Measurements from ENCODE around the gene HIRA. TPM values are rescaled to one million over a fixed set of nuclear protein-coding genes. Genes with fewer than 3 reads are reported as not detected.

Gene HIRA
- polyA plus RNA-seq, 3 donors, result 8.2 to 17.6 (median 16.2) TPM

DNA sequence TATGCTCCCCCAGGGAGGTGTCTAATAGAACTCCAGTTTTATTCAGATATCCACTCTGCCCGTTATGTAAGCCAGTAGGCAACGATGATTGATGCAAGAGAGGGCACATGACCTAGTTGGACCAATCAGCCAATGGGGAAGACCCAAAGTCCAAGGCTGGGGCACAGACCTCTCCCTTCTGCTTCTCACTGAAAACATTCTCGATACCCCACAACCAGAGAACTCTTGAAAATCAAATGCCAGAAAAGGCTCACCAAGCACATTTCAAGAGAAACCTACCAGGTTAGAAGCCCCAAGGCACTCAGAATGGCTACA lies 7.4 kb downstream of the HIRA start:
- WGBS, 3 donors, result 60 to 73% (median 62%) methylated on average over 3 of the region's 3 CpGs

GRCh38 chr22:19422440-19423301 lies 8.9 kb downstream of the HIRA start:
- no peak overlapping the region for H3K27ac ChIP-seq (ENCODE audit: low read depth, low read length)
- 82 to 86% (median 83%) methylated on average over 11 of the region's 11 CpGs for WGBS, 3 donors

More for the DNA sequence above, 7.4 kb downstream of the HIRA start:
- no peak overlapping the region for H3K27ac ChIP-seq (ENCODE audit: low read depth, low read length)

DNA sequence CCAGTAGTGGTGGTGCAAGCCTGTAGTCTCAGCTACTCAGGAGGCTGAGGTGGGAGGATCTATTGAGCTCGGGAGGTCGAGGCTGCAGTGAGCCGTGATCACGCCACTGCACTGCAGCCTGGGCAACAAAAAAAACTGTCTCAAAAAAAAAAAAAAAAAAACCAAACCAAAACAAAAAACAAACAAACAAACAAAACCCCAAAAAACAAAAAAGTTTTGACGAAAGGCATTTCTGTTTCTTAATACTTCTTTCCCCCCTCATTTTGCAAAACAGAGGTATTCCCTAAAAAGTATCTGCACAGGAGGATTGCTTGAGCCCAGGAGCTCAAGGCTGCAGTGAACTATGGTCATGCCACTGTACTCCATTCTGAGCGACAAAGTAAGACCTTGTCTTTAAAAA lies 11.2 kb downstream of the HIRA start:
- H3K27ac ChIP-seq (ENCODE audit: low read depth, low read length), result no peak overlapping the region
- WGBS, 3 donors, result 87 to 93% (median 91%) methylated on average over 6 of the region's 6 CpGs

GRCh38 chr22:19419464-19420178 lies 11.9 kb downstream of the HIRA start:
- no peak overlapping the region for H3K27ac ChIP-seq (ENCODE audit: low read depth, low read length)
- 54 to 70% (median 62%) methylated on average over 5 of the region's 5 CpGs for WGBS, 3 donors

GRCh38 chr22:19419086-19419463 lies 12.5 kb downstream of the HIRA start:
- WGBS, 3 donors, result 44 to 76% (median 65%) methylated on average over 5 of the region's 5 CpGs
- no peak overlapping the region for H3K27ac ChIP-seq (ENCODE audit: low read depth, low read length)

DNA sequence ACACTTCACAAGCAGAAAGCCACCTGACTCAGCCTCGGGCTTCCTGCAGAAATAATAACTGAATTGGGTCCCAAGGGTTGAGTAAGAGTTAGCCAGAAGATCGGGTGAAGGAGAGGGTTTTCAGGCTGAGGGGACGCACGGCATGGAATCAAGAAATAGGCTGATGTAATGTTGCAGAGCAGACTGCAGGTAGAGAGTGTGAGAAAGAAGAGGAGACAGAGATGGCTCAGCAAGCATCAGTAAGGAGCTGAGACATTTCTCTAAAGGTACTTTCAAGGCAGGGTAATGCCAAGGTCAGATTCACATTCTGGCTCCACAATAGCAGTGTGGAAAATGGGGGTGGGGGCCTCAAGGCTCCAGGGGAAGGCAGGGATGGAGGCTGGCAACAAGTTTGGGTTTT lies 18.6 kb downstream of the HIRA start:
- no peak overlapping the region for H3K27ac ChIP-seq (ENCODE audit: low read depth, low read length)
- WGBS, 3 donors, result 78 to 91% (median 82%) methylated on average over 4 of the region's 4 CpGs

- WGBS, 3 donors, result 76 to 94% (median 90%) methylated on average over 4 of the region's 4 CpGs
- H3K27ac ChIP-seq (ENCODE audit: low read depth, low read length), result no peak overlapping the region
These were observed 19.1 kb downstream of the HIRA start for GRCh38 chr22:19412478-19412877.

DNA sequence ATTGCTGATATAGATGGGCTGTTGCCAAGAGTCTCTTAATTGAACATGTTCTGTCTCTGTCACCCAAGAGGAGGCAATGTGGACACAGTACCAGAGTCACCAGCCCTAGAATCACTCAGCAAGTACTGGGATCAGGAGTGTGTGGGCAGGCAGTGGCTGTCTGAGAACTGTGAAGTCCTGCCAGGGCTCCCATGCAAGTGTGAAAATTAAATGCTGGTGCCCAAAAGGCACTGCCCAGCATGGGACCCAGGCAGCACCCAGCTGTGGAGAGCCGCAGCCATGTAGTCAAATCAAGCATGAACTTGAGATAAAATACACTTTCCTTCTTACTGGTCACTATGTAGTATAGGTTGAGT lies 19.9 kb downstream of the HIRA start:
- no peak overlapping the region for H3K27ac ChIP-seq (ENCODE audit: low read depth, low read length)
- WGBS, 3 donors, result 96 to 100% (median 98%) methylated on average over 1 of the region's 1 CpG

DNA sequence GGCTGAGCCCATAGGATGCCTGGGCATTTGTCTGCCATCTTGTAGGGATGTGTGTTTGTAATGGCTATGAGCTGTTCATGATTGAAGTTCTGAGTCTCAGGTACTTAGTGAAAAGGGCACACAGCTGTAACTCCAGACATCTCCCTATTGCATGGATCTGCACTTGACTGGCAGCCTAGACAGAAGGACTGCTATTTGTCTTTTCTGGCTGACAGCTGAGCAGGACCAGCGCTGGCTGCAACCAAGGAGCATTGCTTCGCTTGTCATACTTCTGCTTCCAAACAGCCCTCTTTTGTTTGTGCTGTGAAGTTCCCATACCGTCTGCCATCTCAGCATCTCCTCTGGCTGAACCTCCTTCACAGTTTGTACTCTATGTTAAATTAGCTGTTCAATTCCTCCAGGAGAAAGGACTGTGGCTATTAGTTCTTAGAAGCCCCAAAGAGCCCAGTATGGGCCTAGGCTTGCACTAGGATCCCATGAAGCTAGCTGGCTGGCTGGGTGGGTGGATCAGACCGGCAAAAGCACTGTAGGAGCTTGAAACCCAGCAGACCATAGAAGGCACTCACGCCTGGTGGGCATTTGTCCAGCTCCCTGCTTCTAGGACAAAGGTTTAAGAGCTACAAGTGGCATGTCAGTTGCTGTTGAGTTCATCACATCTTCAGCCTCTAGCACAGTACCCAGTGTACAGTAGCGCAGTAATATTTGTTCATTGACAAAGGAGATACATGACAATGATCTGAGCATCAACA lies 20.4 kb downstream of the HIRA start:
- H3K27ac ChIP-seq (ENCODE audit: low read depth, low read length), result no peak overlapping the region
- 89 to 91% (median 90%) methylated on average over 6 of the region's 6 CpGs for WGBS, 3 donors

DNA sequence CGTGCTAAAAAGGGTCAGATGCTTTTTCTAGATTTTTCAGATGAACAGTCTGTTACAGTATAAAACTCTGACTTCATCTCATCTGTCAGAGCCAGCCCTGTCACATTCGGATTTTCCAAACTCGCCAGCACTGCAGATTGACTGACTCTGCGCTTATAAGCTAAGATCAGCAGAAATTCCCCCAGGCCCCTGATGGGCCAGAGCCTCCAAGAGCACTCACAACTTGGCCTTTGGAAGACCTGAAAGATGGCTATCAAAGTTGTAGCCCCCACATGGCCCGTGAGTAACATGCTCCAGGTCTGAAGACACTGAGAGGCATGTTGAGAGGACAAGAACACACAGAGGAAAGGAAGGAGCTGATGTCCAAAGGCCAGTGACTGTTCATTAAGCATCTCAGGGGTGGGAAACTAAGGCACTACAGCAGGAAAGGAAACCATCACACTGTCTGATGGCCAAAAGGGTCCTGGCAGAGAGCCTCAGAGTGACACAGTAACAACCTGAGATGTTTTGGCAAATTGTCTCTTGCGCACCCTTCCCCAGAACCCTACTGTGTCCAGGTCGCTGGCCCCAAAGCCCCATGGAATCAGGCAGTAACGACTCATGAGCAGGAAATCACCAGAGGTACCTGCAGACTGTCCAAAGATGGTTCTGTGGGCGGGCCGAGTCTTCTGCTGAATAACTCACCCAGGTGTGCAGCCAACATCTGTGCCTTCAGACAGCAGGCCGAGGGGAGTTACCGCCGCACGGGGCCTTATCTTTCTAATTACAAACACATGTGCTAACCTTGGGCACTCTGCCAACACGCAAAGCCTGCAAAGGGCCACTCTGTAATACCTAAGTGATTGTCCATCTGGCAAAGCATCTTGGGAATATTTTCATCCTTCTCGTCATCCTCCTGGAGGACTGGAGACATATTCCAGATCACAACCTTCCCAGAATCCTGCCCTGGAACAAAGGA lies 23.6 kb downstream of the HIRA start:
- no peak overlapping the region for H3K27ac ChIP-seq (ENCODE audit: low read depth, low read length)
- WGBS, 3 donors, result 54 to 79% (median 73%) methylated on average over 16 of the region's 16 CpGs

DNA sequence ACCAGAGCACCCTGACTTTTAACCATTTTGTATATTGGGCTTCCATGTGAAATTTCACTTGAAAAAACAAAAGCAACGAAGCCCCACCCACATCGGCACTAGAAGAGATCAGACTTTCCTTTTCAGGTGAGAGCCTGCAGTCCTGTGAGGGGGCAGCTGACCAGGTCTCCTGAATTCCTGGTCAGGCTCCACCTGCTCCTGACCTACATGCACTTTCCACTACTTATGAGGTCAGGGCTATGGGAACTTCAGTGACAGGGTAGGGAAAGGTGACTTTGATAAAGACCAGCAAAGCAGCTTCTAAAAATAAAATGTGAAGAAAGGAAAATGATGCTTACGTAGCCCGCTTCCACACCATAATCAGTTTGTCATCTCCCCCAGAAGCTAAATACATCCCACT lies 24.7 kb downstream of the HIRA start:
- H3K27ac ChIP-seq (ENCODE audit: low read depth, low read length), result no peak overlapping the region
- 90 to 98% (median 92%) methylated on average over 4 of the region's 4 CpGs for WGBS, 3 donors

- no peak overlapping the region for H3K27ac ChIP-seq (ENCODE audit: low read depth, low read length)
- 84 to 89% (median 88%) methylated on average over 3 of the region's 3 CpGs for WGBS, 3 donors
These were observed 25.2 kb downstream of the HIRA start for GRCh38 chr22:19406281-19406811.

DNA sequence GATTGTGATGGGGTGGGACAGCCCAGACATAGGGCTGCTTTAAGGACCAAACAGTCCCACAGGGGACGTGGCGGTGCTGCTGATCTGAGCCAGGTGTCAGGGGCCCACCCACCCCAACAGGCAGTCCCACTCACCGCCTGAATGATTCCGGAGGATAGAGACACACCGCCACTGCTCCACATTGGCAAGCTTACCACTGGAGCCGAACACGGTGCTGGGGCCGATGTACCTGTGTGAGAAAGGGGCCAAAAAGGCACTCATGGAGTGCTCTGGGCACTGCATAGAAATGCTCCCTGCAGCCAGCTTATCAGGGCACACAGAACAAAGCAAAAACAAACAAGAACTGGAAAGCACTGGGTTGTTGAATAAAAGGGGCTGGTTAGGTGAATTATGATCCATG lies 25.9 kb downstream of the HIRA start:
- WGBS, 3 donors, result 59 to 97% (median 96%) methylated on average over 8 of the region's 8 CpGs

DNA sequence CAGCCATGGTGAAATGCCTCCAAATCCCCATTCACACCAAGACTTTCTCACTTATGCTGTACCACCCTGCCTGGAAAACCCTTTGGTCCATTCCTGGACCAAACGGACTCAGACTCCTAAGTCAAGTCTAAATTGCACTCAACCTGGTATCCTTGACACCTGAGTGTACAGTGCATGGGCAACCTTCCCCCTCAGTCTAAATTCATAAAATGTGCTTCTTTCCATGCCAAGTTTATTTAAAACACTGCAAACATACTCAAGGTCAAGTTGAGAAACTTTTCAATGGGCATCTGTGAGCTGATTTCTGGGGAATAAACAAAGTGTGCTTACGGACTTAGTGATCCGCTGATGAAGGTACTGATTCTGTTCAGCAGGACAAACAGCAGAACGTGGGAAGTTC lies 26.4 kb downstream of the HIRA start:
- H3K27ac ChIP-seq (ENCODE audit: low read depth, low read length), result no peak overlapping the region
- 27 to 95% (median 93%) methylated on average over 4 of the region's 4 CpGs for WGBS, 3 donors

More for the DNA sequence above, 25.9 kb downstream of the HIRA start:
- H3K27ac ChIP-seq (ENCODE audit: low read depth, low read length), result no peak overlapping the region

DNA sequence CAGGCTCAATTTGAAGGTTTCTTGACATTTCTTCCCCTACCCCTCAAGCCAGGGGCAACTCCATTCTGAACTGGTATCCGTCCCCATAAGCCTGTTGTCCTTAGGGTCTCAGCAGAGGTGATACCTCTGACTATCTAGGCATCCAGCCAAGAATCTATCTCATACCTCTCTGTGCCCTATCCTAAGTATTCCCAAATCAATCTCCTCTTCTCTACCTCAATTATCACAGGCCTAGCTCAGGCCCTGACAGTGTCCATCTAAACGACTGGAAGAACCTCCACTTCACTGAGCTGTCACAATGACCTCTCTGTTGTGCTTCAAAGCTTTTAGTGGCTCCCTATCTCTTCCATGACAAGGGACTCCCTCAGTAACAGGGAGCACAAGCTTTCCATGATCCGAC lies 26.9 kb downstream of the HIRA start:
- no peak overlapping the region for H3K27ac ChIP-seq (ENCODE audit: low read depth, low read length)
- WGBS, 3 donors, result 85 to 98% (median 95%) methylated on average over 3 of the region's 3 CpGs

- 93 to 98% (median 97%) methylated on average over 4 of the region's 4 CpGs for WGBS, 3 donors
- H3K27ac ChIP-seq (ENCODE audit: low read depth, low read length), result no peak overlapping the region
These were observed 28.8 kb downstream of the HIRA start for GRCh38 chr22:19402642-19403191.

- no peak overlapping the region for H3K27ac ChIP-seq (ENCODE audit: low read depth, low read length)
- WGBS, 3 donors, result 90 to 99% (median 96%) methylated on average over 4 of the region's 4 CpGs
These were observed 30.1 kb downstream of the HIRA start for GRCh38 chr22:19401483-19401882.

GRCh38 chr22:19400881-19401280 lies 30.7 kb downstream of the HIRA start:
- H3K27ac ChIP-seq (ENCODE audit: low read depth, low read length), result no peak overlapping the region
- 90 to 96% (median 95%) methylated on average over 6 of the region's 6 CpGs for WGBS, 3 donors

All from adipose tissue (tissue), 3 donors.